Loucy (cell line): Measurements from ENCODE around the gene NBEA.

ENCODE experiments used
- EZH2phosphoT487 ChIP-seq: fragments of 200-600 bp; IDR thresholded peaks from 2 replicates; pipeline ENCODE4 v1.6.1; 2018; ENCODE audit warnings: antibody characterized with exemption, mild to moderate bottlenecking, moderate library complexity, borderline replicate concordance
- TF ChIP-seq, protein P1 (sequence below): fragments of 200-600 bp; sonication (generic); conservative IDR thresholded peaks from 2 replicates; pipeline ENCODE4 v1.5.1; 2014; ENCODE audit warnings: mild to moderate bottlenecking, antibody characterized with exemption, low read length

DNA sequence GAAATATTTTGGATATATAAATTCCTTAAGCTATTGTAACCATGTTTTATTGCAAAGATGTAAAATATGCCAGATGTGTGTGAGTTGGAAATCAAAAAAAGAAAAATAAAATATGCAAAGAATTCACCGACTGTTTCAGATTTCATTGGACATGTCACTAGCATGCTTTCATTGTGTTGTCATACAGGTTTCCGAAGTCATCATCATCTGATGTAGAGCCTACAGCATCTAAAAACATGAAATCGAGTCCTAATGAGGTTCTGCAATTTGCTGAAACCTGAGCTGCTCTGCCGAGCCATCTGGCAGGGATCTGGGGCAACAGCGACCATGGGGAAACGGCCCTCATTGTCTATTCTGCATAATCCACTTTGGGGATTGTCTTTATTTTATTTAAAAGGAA lies 730.5 kb downstream of the NBEA start:
- TF ChIP-seq, protein P1, sequence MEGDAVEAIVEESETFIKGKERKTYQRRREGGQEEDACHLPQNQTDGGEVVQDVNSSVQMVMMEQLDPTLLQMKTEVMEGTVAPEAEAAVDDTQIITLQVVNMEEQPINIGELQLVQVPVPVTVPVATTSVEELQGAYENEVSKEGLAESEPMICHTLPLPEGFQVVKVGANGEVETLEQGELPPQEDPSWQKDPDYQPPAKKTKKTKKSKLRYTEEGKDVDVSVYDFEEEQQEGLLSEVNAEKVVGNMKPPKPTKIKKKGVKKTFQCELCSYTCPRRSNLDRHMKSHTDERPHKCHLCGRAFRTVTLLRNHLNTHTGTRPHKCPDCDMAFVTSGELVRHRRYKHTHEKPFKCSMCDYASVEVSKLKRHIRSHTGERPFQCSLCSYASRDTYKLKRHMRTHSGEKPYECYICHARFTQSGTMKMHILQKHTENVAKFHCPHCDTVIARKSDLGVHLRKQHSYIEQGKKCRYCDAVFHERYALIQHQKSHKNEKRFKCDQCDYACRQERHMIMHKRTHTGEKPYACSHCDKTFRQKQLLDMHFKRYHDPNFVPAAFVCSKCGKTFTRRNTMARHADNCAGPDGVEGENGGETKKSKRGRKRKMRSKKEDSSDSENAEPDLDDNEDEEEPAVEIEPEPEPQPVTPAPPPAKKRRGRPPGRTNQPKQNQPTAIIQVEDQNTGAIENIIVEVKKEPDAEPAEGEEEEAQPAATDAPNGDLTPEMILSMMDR: no peak
- TF ChIP-seq EZH2phosphoT487: no peak
